Stomach smooth muscle (tissue), 2 donors: ENCODE measurements around the gene DGKZ.
"Not testable (repeated sequence)": the region's sequence is repeated elsewhere in the genome, so short reads cannot be mapped to it uniquely, and the experiment has no call there.

Source experiments
- H3K27ac ChIP-seq: one replicate; pipeline ENCODE4 v1.7.0; 2013; ENCODE audit warnings: mild to moderate bottlenecking, low read length, inconsistent platforms
- H3K27me3 ChIP-seq, 2 donors: one replicate each; pipeline ENCODE4 v1.7.0; 2013; ENCODE audit warnings: low read length in 2 of 2; ENCODE audit not compliant: insufficient read depth in 2 of 2, control insufficient read depth in 1 of 2
- H3K36me3 ChIP-seq, 2 donors: one replicate each; pipeline ENCODE4 v1.7.0; 2013; ENCODE audit warnings: low read length in 2 of 2; ENCODE audit not compliant: control insufficient read depth in 2 of 2, insufficient read depth in 2 of 2
- H3K4me1 ChIP-seq: one replicate; pipeline ENCODE4 v1.7.0; 2013; ENCODE audit warnings: low read length; ENCODE audit not compliant: control insufficient read depth, insufficient read depth
- H3K4me3 ChIP-seq, 2 donors: one replicate each; pipeline ENCODE4 v1.7.0; 2013; ENCODE audit warnings: low read length in 2 of 2
- H3K9ac ChIP-seq, 2 donors: one replicate each; pipeline ENCODE4 v1.7.0; 2013; ENCODE audit warnings: low read length in 2 of 2, mild to moderate bottlenecking in 1 of 2
- H3K9me3 ChIP-seq, 2 donors: one replicate each; pipeline ENCODE4 v1.7.0; 2013; ENCODE audit warnings: low read length in 2 of 2; ENCODE audit not compliant: control insufficient read depth in 2 of 2
- donor health status: healthy.
- donor health status: Pancreatic carcinoma.

The DGKZ gene

GRCh38 chr11:46377290-46377689, 30.0 kb downstream of the DGKZ start:
- Histone ChIP-seq H3K27me3 (peaks cover 0 to 5% of the 10 kb centered on the region in 2 donors), H3K36me3 (peaks cover 12 to 22% of the 10 kb centered on the region in 2 donors), H3K9ac (no peak overlapping the region), H3K9me3 (no peaks in the 10 kb centered on the region), H3K4me1 (peaks cover 19% of the 10 kb centered on the region), H3K27ac (no peak overlapping the region), H3K4me3 (no peak overlapping the region)

- peaks cover 24% of the 10 kb centered on the region for H3K4me1 ChIP-seq
- no peaks in the 10 kb centered on the region for H3K9me3 ChIP-seq
- H3K36me3 ChIP-seq: peaks cover 12 to 19% of the 10 kb centered on the region in 2 donors
- no peak overlapping the region for H3K27ac ChIP-seq
- H3K27me3 ChIP-seq: peaks cover under 1 to 10% of the 10 kb centered on the region in 2 donors
- no peak overlapping the region for H3K9ac ChIP-seq
- no peak overlapping the region for H3K4me3 ChIP-seq
Measured at GRCh38 chr11:46377831-46378230, 30.6 kb downstream of the DGKZ start.

- Histone ChIP-seq H3K4me1 (peaks cover 24% of the 10 kb centered on the region), H3K9me3 (no peaks in the 10 kb centered on the region), H3K9ac (no peak overlapping the region), H3K36me3 (peaks cover 12 to 19% of the 10 kb centered on the region in 2 donors), H3K4me3 (no peak overlapping the region), H3K27ac (no peak overlapping the region), H3K27me3 (peaks cover 2 to 13% of the 10 kb centered on the region in 2 donors)
Measured at GRCh38 chr11:46378296-46378695, 31.0 kb downstream of the DGKZ start.

GRCh38 chr11:46378811-46379481, 31.7 kb downstream of the DGKZ start:
- peaks cover 24% of the 10 kb centered on the region for H3K4me1 ChIP-seq
- peaks cover 7 to 16% of the 10 kb centered on the region in 2 donors for H3K36me3 ChIP-seq
- H3K27ac ChIP-seq: peak overlapping the region; percentile 53
- H3K4me3 ChIP-seq: no peak overlapping the region
- H3K9ac ChIP-seq: no peak overlapping the region
- H3K27me3 ChIP-seq: peaks cover 2 to 18% of the 10 kb centered on the region in 2 donors
- no peaks in the 10 kb centered on the region for H3K9me3 ChIP-seq

GRCh38 chr11:46379482-46380293, 32.4 kb downstream of the DGKZ start:
- H3K9ac ChIP-seq, H3K4me3 ChIP-seq, H3K9me3 ChIP-seq: not testable (repeated sequence)
- H3K4me1 ChIP-seq: peaks cover 24% of the 10 kb centered on the region
- H3K27ac ChIP-seq: peak overlapping the region; percentile 53
- H3K36me3 ChIP-seq: peaks cover 4 to 16% of the 10 kb centered on the region in 2 donors
- H3K27me3 ChIP-seq: peaks cover 2 to 19% of the 10 kb centered on the region in 2 donors

GRCh38 chr11:46380340-46381047, 33.2 kb downstream of the DGKZ start:
- H3K4me1 ChIP-seq: peaks cover 24% of the 10 kb centered on the region

GRCh38 chr11:46381048-46381818, 34.0 kb downstream of the DGKZ start, which contains the start of gene MDK:
MDK (plus strand) TSS chr11:46381669; CDS start chr11:46382058, 389 bp downstream.
- H3K4me1 ChIP-seq: peaks cover 24% of the 10 kb centered on the region
- H3K9ac ChIP-seq: peak within 1 kb of the TSS; percentile 66 to 76
- H3K27me3 ChIP-seq: peaks cover 5 to 32% of the 10 kb centered on the region in 2 donors
- peak within 1 kb of the TSS; percentile 73 to 78 for H3K4me3 ChIP-seq
- H3K36me3 ChIP-seq: peaks cover 0 to 5% of the 10 kb centered on the region in 2 donors
- H3K9me3 ChIP-seq: no peaks in the 10 kb centered on the region
- peak within 1 kb of the TSS; percentile 53 for H3K27ac ChIP-seq

More at GRCh38 chr11:46380340-46381047, 33.2 kb downstream of the DGKZ start:
- peak overlapping the region; percentile 53 for H3K27ac ChIP-seq
- H3K9me3 ChIP-seq: no peaks in the 10 kb centered on the region
- H3K9ac ChIP-seq: peak overlapping the region; percentile 66 to 76
- peaks cover 2 to 27% of the 10 kb centered on the region in 2 donors for H3K27me3 ChIP-seq
- H3K36me3 ChIP-seq: peaks cover 0 to 9% of the 10 kb centered on the region in 2 donors
- peak overlapping the region; percentile 73 to 78 for H3K4me3 ChIP-seq

GRCh38 chr11:46381819-46382645, 34.8 kb downstream of the DGKZ start:
- no peaks in the 10 kb centered on the region for H3K9me3 ChIP-seq
- H3K36me3 ChIP-seq: no peaks in the 10 kb centered on the region
- H3K9ac ChIP-seq: peak overlapping the region in 1 of 2 donors; percentile 21
- peaks cover 24% of the 10 kb centered on the region for H3K4me1 ChIP-seq
- H3K27me3 ChIP-seq: peaks cover 12 to 40% of the 10 kb centered on the region in 2 donors
- no peak overlapping the region for H3K27ac ChIP-seq
- H3K4me3 ChIP-seq: peak overlapping the region; percentile 59 to 72

GRCh38 chr11:46382646-46383403, 35.6 kb downstream of the DGKZ start:
- Histone ChIP-seq H3K27me3 (peaks cover 16 to 48% of the 10 kb centered on the region in 2 donors), H3K9ac (peak overlapping the region in 1 of 2 donors; percentile 5), H3K36me3 (no peaks in the 10 kb centered on the region), H3K4me1 (peaks cover 24% of the 10 kb centered on the region), H3K4me3 (peak overlapping the region; percentile 59 to 72), H3K9me3 (no peaks in the 10 kb centered on the region), H3K27ac (no peak overlapping the region)
